K562 (cell line): Measurements from ENCODE around the gene TBC1D16. TPM values are rescaled to one million over a fixed set of nuclear protein-coding genes. Genes with fewer than 3 reads are reported as not detected.
A peak's percentile ranks its signal among the peaks of the same experiment; 100 is the strongest.

Experiments
- ADNP ChIP-seq: fragments of 200-800 bp; sonication (Bioruptor generic); IDR thresholded peaks from 2 replicates; pipeline ENCODE4 v1.6.1; 2016; ENCODE audit warnings: missing genetic modification characterization, missing compliant biosample characterization
- BCOR ChIP-seq: fragments of 450-650 bp; IDR thresholded peaks from 2 replicates; pipeline ENCODE4 v1.6.1; 2016
- EHMT2 ChIP-seq: fragments of 450-650 bp; IDR thresholded peaks from 2 replicates; pipeline ENCODE4 v1.6.1; 2018; ENCODE audit warnings: antibody characterized with exemption
- ESRRA ChIP-seq: fragments of 450-650 bp; IDR thresholded peaks from 2 replicates; pipeline ENCODE4 v1.6.1; 2014; ENCODE audit warnings: low read depth, mild to moderate bottlenecking, moderate library complexity, borderline replicate concordance
- HDAC6 ChIP-seq: IDR thresholded peaks from 2 replicates; pipeline ENCODE4 v1.6.1; 2012; ENCODE audit warnings: low read depth, mild to moderate bottlenecking, control low read depth, inconsistent platforms, low read length, moderate library complexity
- KDM1A ChIP-seq, 2 experiments: fragments of 450-650 bp; IDR thresholded peaks; 2 replicates each; pipeline ENCODE4 v1.6.1; 2016; ENCODE audit warnings: mild to moderate bottlenecking in 2 of 2
- NBN ChIP-seq: fragments of 450-650 bp; IDR thresholded peaks from 2 replicates; pipeline ENCODE4 v1.6.1; 2016; ENCODE audit warnings: low read depth, mild to moderate bottlenecking
- RBM25 ChIP-seq: fragments of 200-400 bp; formaldehyde crosslinking; IDR thresholded peaks from 2 replicates; pipeline ENCODE4 v1.6.1; 2018; ENCODE audit warnings: low read length, low read depth, moderate library complexity; ENCODE audit not compliant: severe bottlenecking
- SMARCE1 ChIP-seq: fragments of 450-650 bp; IDR thresholded peaks from 2 replicates; pipeline ENCODE4 v1.7.1; 2016; ENCODE audit warnings: mild to moderate bottlenecking
- ZNF133 ChIP-seq: fragments of 250-450 bp; sonication (Bioruptor Pico); IDR thresholded peaks from 2 replicates; pipeline ENCODE4 v1.4.0; 2020; ENCODE audit warnings: mild to moderate bottlenecking
- ZNF146 ChIP-seq: IDR thresholded peaks from one replicate; pipeline ENCODE4 v1.6.1; 2018; ENCODE audit warnings: missing compliant biosample characterization; ENCODE audit not compliant: unreplicated experiment
- polyA plus RNA-seq, 8 experiments: library from polyadenylated mRNA; depleted of rRNA in 4 of 8; stranded (reverse) in 5 of 8; unstranded in 3 of 8; fragments of >200 nt; fragmentation: Nextera tagmentation in 2 of 8; fragmentation: Illumina TruSeq in 1 of 8; extraction: Ambion mirVana in 2 of 8; extraction: Trizol in 1 of 8; gene quantifications; 2 replicates each; pipeline versions ENCODE4 v1.2.1 to v1.2.3, GENCODE V29; 2011 to 2014; ENCODE audit warnings: inconsistent platforms in 1 of 8, missing spikeins in 1 of 8
- total RNA-seq, 7 experiments: library from RNA; depleted of rRNA in 6 of 7; stranded (reverse); fragments of >200 nt in 6 of 7; fragmentation: Illumina TruSeq in 2 of 7; extraction: Trizol in 2 of 7; gene quantifications; 2 replicates each; pipeline versions ENCODE4 v1.2.1 to v1.2.3, GENCODE V29; 2011 to 2021; ENCODE audit warnings: low replicate concordance in 1 of 7
- TF ChIP-seq, protein P1 (sequence below): fragments of 250-450 bp; sonication (Bioruptor Pico); IDR thresholded peaks from 2 replicates; pipeline ENCODE4 v1.5.0; 2021
- TF ChIP-seq, protein P2 (sequence below), 2 experiments: fragments of 450-650 bp in 1 of 2; sonication (generic) in 1 of 2; formaldehyde crosslinking in 1 of 2; IDR thresholded peaks in 1 of 2; conservative IDR thresholded peaks in 1 of 2; 2 replicates each; pipeline versions ENCODE4 v1.6.1 to v1.8.1; 2016 to 2023; ENCODE audit warnings: mild to moderate bottlenecking in 2 of 2, moderate library complexity in 2 of 2, inconsistent platforms in 1 of 2, missing genetic modification reagents in 1 of 2
- TF ChIP-seq, protein P3 (sequence below): fragments of 250-450 bp; sonication (Bioruptor Pico); IDR thresholded peaks from 2 replicates; pipeline ENCODE4 v1.8.0; 2022; ENCODE audit warnings: moderate library complexity, mild to moderate bottlenecking, inconsistent platforms

TBC1D16 gene
- total and polyA plus RNA-seq, 9 of the 15 experiments (the other 6 are each of a cell fraction or from before 2014, with no cell fraction given), result 0.01 to 0.20 (median 0.03) TPM; not detected in 1

DNA sequence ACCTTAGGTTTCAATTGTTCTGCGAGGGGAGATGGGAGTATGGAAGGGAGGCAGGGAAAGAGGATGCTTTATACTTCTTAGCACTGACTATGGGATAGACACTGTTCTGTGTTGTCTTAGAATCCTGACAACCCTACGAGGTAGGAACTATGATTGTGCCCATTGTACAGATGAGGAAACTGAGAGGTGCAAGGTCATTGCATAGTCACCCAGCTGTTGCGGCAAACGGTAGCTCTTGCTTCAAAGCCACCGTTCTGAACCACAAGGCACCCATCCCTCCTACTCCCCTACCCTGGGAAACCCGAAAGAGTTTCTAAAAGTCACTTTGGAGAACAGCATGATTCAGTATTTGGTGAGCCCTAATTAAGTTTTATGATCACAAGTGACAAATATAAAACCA, 8.3 kb upstream of the TBC1D16 start (continued):
- peak; percentile 63; the same call in 1 of the 2 replicates for TF ChIP-seq ADNP
- no peak for TF ChIP-seq ZNF133 (CRISPR knock-in tag)
- TF ChIP-seq, protein P1, sequence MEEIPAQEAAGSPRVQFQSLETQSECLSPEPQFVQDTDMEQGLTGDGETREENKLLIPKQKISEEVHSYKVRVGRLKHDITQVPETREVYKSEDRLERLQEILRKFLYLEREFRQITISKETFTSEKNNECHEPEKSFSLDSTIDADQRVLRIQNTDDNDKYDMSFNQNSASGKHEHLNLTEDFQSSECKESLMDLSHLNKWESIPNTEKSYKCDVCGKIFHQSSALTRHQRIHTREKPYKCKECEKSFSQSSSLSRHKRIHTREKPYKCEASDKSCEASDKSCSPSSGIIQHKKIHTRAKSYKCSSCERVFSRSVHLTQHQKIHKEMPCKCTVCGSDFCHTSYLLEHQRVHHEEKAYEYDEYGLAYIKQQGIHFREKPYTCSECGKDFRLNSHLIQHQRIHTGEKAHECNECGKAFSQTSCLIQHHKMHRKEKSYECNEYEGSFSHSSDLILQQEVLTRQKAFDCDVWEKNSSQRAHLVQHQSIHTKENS (CRISPR knock-in tag), result no peak
- TF ChIP-seq, protein P2, sequence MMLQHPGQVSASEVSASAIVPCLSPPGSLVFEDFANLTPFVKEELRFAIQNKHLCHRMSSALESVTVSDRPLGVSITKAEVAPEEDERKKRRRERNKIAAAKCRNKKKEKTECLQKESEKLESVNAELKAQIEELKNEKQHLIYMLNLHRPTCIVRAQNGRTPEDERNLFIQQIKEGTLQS (IDR thresholded peaks at IDR 0.05), result no peak
- TF ChIP-seq, protein P2 (CRISPR knock-in tag; conservative IDR thresholded peaks at IDR 0.05), result no peak
- no peak for TF ChIP-seq ZNF146 (CRISPR knock-in tag)
- TF ChIP-seq, protein P3, sequence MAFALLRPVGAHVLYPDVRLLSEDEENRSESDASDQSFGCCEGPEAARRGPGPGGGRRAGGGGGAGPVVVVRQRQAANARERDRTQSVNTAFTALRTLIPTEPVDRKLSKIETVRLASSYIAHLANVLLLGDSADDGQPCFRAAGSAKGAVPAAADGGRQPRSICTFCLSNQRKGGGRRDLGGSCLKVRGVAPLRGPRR (CRISPR knock-in tag), result no peak
- TF ChIP-seq HDAC6, result no peak
- peak; percentile 93 for TF ChIP-seq ESRRA
- no peak for TF ChIP-seq NBN
- peak; percentile 49 to 64; a peak in 2 of 4 replicates for TF ChIP-seq KDM1A (IDR thresholded peaks at IDR 0.05)
- TF ChIP-seq EHMT2, result no peak
- no peak for TF ChIP-seq SMARCE1
- peak; percentile 69 for TF ChIP-seq BCOR
- peak; percentile 87 for TF ChIP-seq RBM25
